ENCODE results near the gene TMTC1.

Gene TMTC1

DNA sequence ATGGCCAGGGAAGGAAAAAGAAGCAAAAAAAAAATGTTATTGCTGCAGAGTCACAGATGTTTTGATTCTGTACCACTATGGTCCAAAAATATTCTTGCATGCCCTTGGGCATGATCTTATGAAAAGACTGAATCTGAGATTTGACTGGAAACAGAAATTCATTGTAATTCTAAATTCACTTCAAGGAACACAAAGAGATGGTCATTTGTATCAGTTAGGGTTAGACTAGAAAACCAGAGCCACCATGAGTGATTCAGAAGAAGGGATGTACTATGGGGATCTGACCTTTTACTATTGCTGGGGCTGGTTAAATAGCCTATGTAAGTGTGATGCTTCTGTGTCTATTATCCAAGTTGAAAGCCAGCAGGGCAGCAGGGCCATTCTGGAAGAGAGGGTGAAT is 5.2 kb downstream of the TMTC1 start:
- DNase-seq = no peak

DNA sequence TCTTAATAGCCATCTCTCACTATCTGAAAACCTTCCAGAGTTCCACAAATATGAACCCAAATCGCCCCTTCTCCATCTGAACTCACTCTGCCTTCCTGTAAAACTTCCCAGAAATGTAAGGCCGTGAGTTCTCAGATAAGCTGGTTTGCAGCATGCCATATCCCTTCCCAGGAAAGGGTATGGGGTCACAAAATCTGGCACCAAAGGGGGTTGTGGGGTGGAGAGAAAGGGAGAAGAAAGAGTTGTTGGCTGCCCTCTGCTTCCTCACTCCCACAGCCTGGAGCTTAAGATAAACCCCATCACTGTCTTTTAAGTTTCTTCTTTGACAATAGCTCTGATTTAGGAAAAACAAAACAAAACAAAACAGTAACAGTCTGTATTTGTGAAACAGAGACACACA is 10.7 kb downstream of the TMTC1 start:
- DNase-seq = no peak

DNA sequence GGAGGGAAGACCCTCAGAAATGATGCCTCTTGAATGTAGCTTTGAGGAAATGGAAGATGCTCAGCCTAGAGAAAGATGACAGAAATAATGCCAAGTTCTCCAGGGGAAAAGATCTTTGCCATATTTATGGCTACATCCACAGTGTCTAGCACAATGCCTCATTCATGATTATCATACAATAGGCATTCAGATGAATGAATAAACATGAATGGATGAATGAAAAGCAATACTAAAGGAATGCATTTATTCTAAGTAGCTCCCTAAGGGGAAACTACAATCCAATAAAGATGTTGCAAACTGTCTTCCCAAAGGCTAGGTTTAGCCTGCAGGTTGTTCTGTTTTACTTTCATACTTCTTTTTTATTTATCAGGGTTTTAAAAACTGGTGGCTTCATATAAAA is 12.0 kb downstream of the TMTC1 start:
- no peak for DNase-seq

DNA sequence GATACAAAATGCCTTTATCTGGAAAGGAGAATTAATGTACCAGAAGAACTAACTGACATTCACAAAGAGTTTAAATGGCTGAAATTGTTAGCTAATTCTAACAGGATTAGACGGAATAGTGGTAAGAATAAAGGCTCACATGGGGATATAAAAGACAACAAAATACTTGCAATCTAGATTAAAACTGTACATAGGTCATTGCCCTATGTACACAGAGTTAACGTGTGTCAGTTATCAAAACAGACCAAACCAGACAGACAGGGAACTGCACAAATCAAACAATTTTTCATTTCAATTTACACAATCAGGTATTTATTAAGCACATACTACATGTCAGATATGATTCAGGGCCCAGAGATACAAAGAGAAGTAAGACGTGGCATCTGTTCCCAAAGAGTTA is 12.6 kb downstream of the TMTC1 start:
- no peak for DNase-seq

DNA sequence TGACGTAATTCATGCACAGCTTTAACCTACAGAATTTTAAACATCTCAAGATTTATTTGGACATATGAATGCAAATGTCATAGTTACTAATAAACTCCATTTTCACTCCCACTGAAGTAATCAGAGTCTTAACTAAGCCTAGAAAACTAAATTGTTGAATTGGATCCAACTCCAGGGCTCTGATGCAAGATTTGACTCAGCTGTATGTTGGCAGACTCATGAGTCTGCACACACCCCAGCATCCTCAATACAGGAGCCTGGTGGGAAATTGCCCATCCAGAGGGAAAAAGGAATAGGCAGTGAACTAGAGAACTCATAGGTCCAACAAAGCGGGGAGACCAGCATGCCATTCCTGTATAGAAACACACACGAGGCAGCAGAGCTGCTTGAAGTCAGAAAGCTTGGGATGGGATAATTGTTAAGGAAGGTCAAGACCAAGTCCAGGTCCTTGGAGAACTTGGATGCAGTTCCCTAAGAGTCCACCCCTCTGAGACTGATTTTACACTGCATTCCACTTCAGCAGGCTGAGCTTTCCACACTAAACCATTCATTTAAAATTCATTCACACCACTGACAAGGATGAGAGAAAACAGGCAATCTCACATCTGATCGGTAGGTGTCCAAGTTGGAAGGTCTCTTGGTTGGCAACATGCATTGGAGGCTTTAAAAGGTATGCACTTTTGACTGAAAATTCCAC is 14.4 kb downstream of the TMTC1 start:
- no peak for DNase-seq

DNA sequence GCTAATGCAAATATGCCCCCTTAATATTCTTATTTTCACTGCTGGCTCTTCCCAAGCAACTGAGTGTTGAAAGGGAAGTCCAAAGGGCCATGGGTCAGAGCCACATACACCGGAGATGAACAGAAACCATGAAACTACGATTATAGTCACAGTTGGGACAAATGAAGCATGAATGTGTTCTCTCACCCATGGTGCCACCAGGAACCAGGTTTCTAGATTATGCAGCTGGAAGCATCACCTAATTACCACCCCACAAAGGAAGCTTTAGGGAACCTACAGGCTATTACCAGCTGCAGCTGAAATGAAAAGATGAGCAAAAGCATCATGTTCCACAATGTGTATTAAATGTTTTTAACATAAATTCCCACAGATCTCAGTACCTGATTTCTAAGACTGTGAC is 15.4 kb downstream of the TMTC1 start:
- no peak for DNase-seq

DNA sequence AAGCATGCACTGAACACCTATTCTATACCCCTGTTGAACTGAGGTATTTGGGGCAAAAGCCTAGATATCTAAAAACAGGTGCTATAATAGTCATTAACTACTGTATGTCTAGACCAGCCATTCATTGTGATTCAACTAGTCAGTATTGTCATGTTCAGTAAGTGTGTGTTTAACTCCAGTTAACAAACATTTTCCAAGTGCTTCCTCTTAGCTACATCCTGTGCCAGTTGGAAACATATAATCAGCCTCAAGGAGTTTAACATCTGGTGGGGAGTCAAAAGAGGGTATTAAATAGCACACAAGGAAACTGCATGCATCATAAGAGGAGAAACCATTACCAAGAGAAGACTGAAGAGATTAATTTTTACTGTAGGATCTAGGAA is 20.4 kb downstream of the TMTC1 start:
- DNase-seq = no peak

DNA sequence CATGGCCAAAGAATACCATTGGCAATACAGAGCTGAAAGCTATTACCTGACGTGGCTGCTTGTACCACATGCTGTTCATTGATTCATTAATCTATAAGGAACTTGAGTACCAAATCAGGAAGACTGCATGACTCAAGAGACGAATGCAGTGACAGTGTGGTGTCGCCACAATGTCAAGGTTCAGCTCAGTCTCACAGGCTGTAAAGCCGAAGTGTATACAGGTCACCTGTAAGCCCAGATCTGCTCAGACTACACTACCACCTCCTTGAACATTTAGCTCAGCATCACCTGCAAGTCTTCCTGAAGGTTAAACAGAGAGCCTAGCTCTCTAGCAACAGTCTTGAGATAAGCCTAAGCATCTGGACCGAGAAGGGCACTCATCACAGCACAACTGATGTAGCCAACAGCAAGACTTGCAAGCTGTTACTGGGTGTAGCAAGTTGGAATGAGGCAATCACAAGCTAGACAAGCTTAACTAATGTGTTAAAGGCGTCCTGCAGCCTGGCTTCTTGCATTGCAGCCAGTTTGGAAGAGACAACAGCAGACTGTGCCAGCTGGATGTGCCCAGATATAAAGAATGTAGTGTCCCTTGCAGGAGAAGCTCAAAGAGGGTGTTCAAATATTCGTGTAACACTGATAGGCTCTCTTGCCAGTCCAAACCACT is 21.0 kb downstream of the TMTC1 start:
- DNase-seq = no peak

DNA sequence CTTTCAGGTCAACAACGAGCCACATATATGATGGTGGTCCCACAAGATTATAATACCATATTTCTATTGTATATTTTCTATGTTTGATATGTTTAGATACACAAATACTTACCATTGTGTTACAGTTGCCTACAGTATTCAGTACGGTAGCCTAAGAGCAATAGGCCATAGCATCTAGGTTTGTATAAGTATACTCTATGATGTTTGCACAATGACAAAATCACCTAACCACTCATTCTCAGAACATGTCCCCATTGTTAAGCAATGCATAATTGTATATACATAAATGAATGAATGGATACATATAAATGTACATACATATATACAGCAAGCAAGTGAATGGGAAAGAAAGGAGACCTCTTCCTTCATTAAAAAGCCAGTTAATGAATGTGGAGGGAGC is 23.8 kb downstream of the TMTC1 start:
- DNase-seq = no peak

DNA sequence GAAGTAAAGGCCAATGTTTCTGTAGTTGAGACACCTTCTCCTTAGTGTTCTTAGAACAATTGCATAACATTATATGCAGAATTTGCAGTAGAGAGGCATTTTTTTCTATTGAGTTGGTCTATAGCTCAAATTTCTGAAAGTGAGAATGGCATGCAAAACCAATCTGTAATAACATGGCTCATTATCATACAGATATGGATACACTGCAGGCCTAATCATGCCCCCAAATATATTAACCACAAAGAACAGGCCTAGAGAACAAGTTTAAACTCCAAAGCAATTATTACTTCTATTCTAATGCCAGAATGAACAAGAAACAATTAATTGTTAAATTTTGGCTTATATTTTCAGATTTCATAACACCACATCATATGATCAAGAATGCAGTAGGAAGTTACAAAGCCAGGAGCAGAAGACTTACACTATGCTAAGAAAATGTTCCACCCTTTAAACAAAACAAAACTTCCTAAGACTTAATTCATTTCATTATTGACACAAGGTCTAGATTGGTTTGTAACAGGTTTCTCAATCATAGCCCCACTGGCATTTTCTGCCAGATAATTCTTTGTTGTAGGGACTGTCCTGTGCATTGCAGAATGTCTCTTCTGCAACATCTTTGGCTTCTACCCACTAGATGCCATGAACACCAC is 26.9 kb downstream of the TMTC1 start:
- no peak for DNase-seq

DNA sequence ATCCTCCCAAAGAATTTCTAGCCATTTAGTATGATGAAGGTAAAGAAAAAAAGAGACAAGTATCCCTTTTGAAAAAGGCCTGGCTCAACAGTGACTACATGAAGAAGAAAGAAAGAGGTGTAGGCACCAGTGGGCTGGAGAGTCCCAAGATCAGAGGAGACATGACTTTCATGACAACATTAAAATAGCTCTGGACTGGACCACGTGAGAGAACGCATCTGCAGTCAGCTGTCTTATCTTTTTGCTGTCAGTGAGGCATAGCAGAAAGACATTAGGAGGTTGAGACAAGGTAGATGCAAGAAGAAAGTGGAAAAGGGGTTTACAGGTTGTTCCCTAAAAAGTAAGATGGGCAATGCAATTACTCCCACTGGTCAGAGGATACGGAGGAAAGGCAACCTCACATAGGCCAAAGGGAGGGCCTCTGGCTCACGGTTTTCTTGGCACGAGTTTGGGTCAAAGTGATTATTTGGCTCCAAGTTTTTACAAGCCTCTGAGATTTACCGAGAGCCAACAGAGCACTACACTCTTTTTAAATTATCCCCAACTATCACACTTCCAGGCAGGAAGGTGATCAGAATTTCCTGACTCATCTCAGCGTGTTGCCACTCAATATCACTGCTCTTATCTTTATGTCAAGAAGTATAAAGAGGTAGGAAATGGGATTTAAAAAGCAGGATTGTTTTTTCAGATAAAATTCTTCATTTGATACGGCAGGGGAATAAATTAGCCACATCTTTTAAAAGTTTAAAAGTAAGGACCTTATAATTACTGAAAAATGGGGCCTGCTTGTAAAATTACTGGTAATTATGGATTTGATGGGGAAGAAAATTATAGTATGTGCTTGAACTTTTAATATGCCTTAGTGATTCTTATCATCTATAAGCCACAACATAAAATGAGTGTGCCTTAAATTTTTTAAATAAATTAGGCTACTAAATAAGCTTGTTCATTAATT is 29.2 kb downstream of the TMTC1 start:
- DNase-seq = no peak

DNA sequence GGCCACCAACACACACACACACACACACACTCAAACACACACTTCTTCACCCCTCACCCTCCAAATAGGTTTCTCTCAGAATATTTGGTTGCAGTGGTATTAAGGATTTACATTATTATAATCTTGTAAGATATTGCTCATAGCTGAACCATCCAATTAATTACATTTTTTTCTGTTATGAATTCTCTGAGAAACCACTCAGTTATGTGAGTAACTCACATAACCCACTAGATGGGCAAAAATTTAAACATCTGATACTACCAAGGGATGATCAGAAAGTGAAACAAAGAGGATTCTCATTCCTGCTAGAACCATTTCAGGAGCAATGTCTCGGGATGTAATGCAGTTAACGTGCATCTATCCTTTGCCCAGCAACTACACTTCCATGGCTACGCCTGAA is 31.6 kb downstream of the TMTC1 start:
- DNase-seq = no peak

DNA sequence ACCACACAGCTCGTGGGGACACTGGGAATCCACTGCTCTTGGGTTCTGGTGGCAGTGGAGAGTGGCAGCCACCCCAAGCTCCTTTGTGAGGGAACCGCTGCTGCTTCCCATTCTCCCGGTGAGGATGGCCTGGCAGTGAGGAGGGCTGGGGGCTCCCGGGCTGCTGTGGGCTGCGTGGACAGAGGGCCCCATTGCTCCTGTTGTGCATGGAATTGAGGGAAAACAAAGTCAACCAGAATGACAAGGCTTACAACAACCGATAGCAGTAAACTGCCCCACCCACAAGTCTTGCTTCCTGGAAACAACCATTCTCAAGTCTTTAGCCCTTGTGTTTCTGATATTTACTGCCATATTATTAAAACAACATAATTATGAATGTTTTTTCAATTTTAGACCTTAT is 32.1 kb downstream of the TMTC1 start:
- DNase-seq = no peak

DNA sequence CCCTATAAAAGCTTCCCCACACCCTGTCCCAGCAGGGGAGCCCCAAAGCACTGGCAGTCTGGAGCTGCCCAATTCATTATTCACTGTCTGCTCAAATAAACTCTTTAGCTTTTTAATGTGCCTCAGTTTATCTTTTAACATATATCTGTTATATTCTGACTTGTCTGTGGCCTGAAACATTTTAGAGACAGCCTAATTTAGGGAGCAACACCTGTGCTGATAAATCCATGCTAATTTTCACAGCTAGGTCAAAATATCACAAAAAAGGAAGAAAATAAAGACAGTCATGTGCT is 32.9 kb downstream of the TMTC1 start:
- no peak for DNase-seq

DNA sequence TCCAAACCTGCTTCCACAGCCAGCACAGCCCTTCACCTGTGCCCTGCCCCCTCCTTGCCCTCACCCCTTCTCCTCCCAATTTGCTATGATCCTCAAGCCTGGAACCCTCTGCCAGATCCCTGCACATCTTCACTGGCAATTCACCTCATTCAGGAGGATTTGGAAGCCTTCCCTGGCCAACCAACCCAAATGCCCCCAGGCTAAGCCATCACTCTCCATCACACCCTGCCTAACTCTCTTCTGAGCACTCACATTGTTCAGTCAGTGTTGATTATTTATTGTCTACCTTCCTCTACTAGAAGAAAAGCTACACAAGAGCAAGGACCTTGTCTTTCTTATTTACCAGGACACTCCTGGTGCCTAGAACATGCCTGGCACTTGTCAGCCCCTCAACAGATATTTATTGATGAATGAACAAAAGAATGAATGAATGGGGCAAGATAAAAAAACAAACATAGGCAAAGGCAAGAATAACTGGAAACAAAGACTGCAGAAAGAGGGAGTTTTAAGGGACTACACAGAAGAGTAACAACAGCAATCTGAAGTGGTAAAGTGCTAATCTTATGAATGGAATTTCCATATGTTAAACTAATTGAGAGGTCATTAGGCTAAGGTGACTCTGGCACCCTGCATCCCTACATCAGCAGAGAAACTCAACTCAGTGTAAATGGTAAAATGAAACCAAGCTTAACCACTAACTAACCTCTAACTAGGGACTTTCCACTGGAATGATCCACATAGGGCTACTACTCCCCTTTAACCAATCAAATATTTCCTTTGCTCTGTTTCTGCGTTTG is 33.4 kb downstream of the TMTC1 start:
- DNase-seq = no peak

DNA sequence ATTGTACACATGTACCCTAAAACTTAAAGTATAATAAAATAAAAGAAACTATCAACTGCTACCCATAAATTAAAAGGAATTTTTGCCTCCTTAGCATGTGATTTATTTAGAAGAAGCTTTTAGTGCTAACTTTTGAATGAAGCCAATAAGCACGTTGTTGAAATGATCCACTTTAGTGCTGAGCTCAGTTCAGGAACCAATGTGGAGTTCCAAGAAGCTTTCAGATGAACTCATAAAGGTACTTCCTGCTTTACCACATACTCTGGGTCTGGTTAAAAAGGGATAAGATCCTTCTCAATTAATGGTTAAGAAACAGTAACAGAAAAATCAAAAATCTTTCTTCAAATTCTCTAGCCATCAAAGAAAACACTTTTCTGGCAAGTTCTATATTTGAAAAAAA is 39.4 kb downstream of the TMTC1 start:
- DNase-seq = no peak

DNA sequence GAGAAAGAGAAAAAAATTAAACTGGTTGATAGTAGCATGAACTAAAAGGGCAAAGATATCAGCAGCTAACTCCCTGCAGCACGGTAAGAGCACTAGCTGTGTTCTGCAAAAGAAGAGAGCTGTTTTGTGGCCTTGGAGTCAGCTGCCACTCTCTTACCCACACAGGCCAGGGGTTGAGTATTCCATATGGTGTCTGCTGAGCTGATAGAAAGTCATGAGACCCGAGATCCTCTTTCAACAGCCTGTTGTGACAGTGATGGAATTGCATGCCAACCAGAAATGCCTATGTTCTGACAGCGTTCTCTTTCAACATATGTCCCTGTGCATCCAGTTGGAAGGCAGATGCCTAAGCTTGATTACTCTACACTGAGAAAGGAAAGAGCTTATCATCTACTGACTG is 39.9 kb downstream of the TMTC1 start:
- no peak for DNase-seq

DNA sequence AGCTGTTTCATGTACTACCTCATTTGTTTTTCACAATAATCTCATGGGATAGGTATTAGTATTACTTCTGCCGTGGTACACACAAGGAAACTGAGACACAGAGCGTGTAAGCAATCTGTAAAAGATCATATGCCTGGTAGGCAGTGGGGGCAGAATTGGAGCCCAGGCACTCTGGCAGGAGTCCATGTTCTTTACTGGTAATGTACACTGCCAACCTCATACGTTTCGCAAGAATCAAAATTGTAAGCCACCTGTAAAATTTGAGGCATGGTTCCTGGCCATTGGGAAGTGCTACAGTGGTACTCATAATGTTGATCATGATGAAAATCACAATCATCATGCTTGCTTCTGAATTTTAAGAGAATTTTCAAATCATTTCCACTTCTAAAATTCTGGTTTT is 40.7 kb downstream of the TMTC1 start:
- DNase-seq = no peak

DNA sequence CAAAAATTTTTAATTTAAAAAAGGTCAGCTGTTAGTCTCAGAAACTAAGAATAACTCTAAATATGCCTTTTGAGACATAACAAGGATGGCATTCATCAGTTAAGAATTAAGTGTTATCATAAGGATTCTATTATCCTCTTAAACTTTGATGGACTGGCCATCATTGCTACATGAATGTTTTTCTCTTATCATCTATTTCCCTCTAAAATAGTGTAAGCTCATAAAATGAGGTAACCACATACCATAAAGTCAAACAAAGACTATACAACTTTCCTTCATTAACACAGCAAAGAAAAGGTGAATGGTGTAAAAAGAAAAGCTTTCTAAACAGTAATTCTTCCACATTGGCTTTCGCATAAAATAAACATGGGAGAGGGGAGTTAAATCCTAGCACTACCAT is 41.1 kb downstream of the TMTC1 start:
- no peak for DNase-seq

DNA sequence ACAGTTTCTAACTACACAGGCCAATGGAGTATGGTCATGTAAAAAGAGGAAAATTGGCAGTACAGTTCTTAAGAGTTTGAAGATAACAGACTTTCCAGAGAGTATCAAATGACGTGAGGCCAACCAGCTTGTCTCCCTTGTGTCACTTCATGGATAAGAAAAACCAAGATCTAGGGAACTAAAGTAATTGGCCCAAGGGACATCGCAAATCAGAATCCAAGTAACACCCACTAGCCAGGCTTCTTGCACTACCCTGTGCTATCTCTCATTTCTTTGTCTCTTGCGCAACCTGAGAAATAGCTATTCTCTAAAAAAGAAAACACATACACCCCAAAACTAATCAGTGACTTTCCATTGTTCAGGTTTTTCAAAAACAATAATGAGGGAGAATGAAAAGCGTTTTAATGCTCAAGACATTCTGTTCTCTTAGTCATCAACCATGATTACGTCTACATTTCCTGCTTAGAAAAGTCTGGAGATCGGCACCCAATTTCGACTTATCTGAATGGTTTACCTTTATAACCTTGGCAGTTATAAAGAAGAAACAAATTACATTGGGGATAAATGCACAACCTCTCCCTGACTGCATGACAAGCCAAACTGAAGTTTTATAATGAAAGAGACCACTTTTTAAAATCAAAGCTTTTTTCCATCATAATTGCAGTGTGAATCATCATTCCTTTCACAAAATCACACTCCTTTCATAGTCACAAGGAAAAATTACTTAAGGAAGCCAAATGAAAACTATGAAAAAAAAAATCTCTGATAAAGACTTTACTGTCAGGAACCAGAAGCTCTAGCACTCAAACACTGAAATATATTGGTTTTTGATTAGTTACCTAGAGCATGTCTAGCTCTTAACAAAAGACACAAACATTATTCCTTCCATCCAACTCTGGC is 42.1 kb downstream of the TMTC1 start:
- no peak for DNase-seq

DNA sequence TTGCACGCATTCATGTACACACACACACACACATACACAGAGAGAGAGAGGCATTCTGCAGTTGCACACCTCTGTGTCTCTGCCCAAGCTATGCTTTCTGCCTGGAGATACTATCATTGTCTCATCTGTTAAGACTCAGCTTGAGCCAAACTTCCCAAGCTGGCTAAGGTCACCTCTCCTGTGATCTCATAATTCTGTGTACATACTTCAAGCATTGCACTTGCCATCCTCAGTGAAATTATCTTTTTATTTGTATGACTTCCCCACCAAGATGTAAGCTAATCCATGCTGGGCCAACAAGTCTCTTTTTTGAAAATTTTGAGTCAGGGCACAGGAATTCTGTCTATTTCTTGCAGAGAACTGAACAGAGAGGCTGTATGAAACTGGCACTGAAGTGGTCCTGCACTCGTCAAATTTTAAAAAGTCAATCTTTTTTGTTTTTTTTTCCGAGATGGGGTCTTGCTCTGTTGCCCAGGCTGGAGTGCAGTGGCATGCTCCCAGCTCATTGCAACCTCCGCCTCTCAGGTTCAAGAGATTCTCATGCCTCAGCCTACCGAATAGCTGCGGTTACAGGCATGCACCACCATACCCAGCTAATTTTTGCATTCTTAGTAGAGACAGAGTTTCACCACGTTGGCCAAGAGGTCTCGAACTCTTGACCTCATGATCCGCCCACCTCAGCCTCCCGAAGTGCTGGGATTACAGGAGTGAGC is 44.3 kb downstream of the TMTC1 start:
- no peak for DNase-seq
